Measurements from ENCODE around the gene MLLT10. TPM values are rescaled to one million over a fixed set of nuclear protein-coding genes. Genes with fewer than 3 reads are reported as not detected.

Gene MLLT10
- total RNA-seq, 1 experiment from 2014 or later, result 45.2 TPM

DNA sequence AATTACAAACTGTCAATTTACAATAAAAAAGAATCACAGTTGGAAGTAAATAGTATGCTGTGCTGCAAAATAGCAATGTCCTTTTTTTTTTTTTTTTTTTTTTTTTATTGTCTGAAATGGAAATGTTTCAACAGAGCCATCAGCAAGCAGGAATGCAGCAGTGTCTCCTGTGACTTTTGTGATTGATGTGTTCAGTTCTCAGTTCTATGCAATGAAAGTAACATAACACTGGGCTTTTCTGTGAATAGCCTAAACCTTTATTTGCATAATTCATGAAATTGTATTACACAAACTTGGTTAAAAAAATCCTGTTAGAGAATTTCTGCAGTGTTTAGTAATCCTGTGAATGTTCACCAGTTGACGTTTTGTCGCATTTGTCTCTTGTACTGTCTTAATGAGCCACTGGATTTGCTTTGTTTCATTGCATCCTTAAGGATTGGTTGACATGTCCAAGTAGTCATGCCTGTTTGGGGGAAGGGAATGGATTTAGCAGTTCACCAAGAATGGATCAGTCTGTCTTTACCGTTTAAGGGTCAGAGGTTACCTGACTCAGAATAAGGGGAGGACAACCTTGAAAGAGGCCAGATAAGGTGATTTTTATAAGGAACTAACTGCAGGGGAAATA, 192.7 kb downstream of the MLLT10 start:
- ChIA-PET RAD21 (ENCODE audit: low non-redundant PET in 1 of 2, low total read pairs in 2 of 2, uncharacterized antibody in 2 of 2, unreplicated experiment in 2 of 2) (no interaction called here), POLR2A (no interaction called here), CTCF (no interaction called here)
- Histone ChIP-seq H3K4me2 (ENCODE audit: low read length) (no peak overlapping the region), H3K79me2 (ENCODE audit: insufficient read depth, low read length) (0 out of 2 replicates have a peak, but pooled peaks cover 11% of the 10 kb centered on the region), H3K36me3 (ENCODE audit: control insufficient read depth in 1 of 2, insufficient read depth in 2 of 2, low read length in 2 of 2) (peaks cover 0 to 5% of the 10 kb centered on the region in 2 experiments; a peak in 1 of 4 replicates), H3K9me2 (ENCODE audit: insufficient read depth) (no peaks in the 10 kb centered on the region), H2AFZ (ENCODE audit: low read depth, low read length, poor library complexity, severe bottlenecking) (no peak overlapping the region), H3K4me1 (ENCODE audit: control insufficient read depth in 1 of 2, insufficient read depth in 2 of 2, low read length in 2 of 2) (peaks cover 19 to 32% of the 10 kb centered on the region in 2 experiments), H3K4me3 (replicated peaks in 1 of 2; ENCODE audit: low read depth in 1 of 2, low read length in 2 of 2) (no peak overlapping the region), H3K27me3 (ENCODE audit: insufficient read depth, low read length) (no peaks in the 10 kb centered on the region), H3K27ac (ENCODE audit: low read depth, low read length) (no peak overlapping the region), H3K9me3 (ENCODE audit: control insufficient read depth in 1 of 2, insufficient read depth in 1 of 2, low read depth in 1 of 2, low read length in 2 of 2) (no peaks in the 10 kb centered on the region), H4K20me1 (ENCODE audit: insufficient read depth) (peaks cover 15% of the 10 kb centered on the region; the same call in 1 of the 2 replicates), H3K9ac (ENCODE audit: low read length) (no peak overlapping the region)
- DNase-seq (ENCODE audit: low read depth, low spot score) (no peak), ATAC-seq (no peak)
- intact Hi-C loops (cut with micrococcal nuclease), result no loop called here
- BruUV-seq (replicated peaks), result no TSS peak
- TF ChIP-seq EZH2 (IDR thresholded peaks at IDR 0.05) (no peak), CEBPB (IDR thresholded peaks at IDR 0.05; ENCODE audit: low read depth) (no peak), SIN3A (IDR thresholded peaks at IDR 0.05; ENCODE audit: low read depth) (no peak), TCF7L2 (IDR thresholded peaks at IDR 0.05; ENCODE audit: borderline replicate concordance, extremely low read depth, insufficient read depth, insufficient read length) (no peak), EGR1 (IDR thresholded peaks at IDR 0.05; ENCODE audit: low read depth) (no peak), CBX3 (IDR thresholded peaks at IDR 0.05; ENCODE audit: low read depth) (no peak), POLR2AphosphoS5 (IDR thresholded peaks at IDR 0.05; ENCODE audit: low read depth, low read length) (no peak), FOSL1 (IDR thresholded peaks at IDR 0.05; ENCODE audit: low read depth) (no peak), JUND (IDR thresholded peaks at IDR 0.05) (no peak), EZH2phosphoT487 (IDR thresholded peaks at IDR 0.05; ENCODE audit: borderline replicate concordance) (no peak), ELF1 (IDR thresholded peaks at IDR 0.05; ENCODE audit: borderline replicate concordance, low read depth) (no peak), RAD21 (IDR thresholded peaks at IDR 0.05; ENCODE audit: low read depth) (no peak), SP1 (IDR thresholded peaks at IDR 0.05; ENCODE audit: low read depth) (no peak), YY1 (IDR thresholded peaks at IDR 0.05; ENCODE audit: extremely low read depth, insufficient replicate concordance, low read depth, low read length) (no peak)
- TF ChIP-seq, protein P1, sequence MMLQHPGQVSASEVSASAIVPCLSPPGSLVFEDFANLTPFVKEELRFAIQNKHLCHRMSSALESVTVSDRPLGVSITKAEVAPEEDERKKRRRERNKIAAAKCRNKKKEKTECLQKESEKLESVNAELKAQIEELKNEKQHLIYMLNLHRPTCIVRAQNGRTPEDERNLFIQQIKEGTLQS (IDR thresholded peaks at IDR 0.05), result no peak
- TF ChIP-seq, protein P2, sequence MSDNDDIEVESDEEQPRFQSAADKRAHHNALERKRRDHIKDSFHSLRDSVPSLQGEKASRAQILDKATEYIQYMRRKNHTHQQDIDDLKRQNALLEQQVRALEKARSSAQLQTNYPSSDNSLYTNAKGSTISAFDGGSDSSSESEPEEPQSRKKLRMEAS (IDR thresholded peaks at IDR 0.05), result no peak
- TF ChIP-seq, protein P3, sequence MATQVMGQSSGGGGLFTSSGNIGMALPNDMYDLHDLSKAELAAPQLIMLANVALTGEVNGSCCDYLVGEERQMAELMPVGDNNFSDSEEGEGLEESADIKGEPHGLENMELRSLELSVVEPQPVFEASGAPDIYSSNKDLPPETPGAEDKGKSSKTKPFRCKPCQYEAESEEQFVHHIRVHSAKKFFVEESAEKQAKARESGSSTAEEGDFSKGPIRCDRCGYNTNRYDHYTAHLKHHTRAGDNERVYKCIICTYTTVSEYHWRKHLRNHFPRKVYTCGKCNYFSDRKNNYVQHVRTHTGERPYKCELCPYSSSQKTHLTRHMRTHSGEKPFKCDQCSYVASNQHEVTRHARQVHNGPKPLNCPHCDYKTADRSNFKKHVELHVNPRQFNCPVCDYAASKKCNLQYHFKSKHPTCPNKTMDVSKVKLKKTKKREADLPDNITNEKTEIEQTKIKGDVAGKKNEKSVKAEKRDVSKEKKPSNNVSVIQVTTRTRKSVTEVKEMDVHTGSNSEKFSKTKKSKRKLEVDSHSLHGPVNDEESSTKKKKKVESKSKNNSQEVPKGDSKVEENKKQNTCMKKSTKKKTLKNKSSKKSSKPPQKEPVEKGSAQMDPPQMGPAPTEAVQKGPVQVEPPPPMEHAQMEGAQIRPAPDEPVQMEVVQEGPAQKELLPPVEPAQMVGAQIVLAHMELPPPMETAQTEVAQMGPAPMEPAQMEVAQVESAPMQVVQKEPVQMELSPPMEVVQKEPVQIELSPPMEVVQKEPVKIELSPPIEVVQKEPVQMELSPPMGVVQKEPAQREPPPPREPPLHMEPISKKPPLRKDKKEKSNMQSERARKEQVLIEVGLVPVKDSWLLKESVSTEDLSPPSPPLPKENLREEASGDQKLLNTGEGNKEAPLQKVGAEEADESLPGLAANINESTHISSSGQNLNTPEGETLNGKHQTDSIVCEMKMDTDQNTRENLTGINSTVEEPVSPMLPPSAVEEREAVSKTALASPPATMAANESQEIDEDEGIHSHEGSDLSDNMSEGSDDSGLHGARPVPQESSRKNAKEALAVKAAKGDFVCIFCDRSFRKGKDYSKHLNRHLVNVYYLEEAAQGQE (IDR thresholded peaks at IDR 0.05; ENCODE audit: low read depth), result no peak
- TF ChIP-seq, protein P4, sequence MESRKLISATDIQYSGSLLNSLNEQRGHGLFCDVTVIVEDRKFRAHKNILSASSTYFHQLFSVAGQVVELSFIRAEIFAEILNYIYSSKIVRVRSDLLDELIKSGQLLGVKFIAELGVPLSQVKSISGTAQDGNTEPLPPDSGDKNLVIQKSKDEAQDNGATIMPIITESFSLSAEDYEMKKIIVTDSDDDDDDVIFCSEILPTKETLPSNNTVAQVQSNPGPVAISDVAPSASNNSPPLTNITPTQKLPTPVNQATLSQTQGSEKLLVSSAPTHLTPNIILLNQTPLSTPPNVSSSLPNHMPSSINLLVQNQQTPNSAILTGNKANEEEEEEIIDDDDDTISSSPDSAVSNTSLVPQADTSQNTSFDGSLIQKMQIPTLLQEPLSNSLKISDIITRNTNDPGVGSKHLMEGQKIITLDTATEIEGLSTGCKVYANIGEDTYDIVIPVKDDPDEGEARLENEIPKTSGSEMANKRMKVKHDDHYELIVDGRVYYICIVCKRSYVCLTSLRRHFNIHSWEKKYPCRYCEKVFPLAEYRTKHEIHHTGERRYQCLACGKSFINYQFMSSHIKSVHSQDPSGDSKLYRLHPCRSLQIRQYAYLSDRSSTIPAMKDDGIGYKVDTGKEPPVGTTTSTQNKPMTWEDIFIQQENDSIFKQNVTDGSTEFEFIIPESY (IDR thresholded peaks at IDR 0.05; ENCODE audit: extremely low read depth, insufficient replicate concordance, low read length), result no peak
- TF ChIP-seq, protein P5, sequence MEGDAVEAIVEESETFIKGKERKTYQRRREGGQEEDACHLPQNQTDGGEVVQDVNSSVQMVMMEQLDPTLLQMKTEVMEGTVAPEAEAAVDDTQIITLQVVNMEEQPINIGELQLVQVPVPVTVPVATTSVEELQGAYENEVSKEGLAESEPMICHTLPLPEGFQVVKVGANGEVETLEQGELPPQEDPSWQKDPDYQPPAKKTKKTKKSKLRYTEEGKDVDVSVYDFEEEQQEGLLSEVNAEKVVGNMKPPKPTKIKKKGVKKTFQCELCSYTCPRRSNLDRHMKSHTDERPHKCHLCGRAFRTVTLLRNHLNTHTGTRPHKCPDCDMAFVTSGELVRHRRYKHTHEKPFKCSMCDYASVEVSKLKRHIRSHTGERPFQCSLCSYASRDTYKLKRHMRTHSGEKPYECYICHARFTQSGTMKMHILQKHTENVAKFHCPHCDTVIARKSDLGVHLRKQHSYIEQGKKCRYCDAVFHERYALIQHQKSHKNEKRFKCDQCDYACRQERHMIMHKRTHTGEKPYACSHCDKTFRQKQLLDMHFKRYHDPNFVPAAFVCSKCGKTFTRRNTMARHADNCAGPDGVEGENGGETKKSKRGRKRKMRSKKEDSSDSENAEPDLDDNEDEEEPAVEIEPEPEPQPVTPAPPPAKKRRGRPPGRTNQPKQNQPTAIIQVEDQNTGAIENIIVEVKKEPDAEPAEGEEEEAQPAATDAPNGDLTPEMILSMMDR (IDR thresholded peaks at IDR 0.05 in 2 of 3, conservative IDR thresholded peaks at IDR 0.05 in 1 of 3; ENCODE audit: borderline replicate concordance in 1 of 3, insufficient read depth in 1 of 3, low read depth in 2 of 3, low read length in 2 of 3), result no peak
